ENCODE measurements around the gene FOXJ2.
A peak's percentile ranks its signal among the peaks of the same experiment; 100 is the strongest.
"Not testable (repeated sequence)": the region's sequence is repeated elsewhere in the genome, so short reads cannot be mapped to it uniquely, and the experiment has no call there.

FOXJ2 gene

DNA sequence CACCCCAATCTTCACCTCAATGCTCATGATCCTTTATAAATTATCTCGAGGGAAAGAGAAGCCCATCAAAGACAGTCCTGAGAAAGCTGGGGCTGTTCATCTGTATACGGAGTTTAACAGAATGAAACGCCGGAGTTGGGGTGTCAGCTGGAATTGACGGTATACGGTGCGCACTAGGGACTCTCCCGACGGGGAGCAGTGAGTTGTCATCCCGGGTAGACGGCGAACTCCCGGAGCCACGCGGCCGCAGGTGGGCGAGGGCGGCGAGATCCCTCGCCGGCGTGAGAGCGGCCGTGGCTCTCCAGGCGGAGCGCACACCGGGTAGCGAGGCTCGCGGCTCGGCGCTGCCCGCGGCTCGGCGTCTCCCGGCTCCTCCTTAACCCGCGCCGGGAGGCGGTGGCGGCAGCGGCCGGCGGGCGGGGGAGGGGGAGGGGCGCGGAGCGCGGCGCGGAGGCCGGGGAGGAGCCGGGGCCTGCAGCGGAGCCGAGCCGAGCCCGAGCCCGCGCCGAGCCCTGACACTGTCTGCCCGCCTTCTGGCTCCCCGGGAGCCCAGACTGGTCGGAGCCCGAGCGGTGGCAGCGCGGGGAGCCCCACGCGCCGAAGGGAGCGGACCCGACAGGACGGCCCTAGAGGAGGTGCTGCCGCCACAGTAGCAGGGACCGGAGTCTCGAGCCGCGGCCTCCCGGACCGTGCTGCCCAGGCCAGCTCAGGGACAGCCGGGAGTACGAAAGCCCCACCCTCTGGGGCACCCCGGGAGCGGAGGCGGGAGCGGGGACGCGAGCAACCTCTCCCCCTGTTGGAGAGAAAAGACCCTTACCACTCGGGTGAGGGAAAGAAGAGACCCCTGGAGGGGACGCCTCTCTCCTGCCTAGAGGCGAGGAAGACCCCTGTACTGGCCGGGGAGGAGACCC lies at the start of gene FOXJ2:
FOXJ2 (plus strand) TSS at position 475 of the 911 bp plus-strand sequence. CDS start 7,117 bp downstream, outside the sequence.
- Histone ChIP-seq H3K9me3 (ENCODE audit: low read length) (no peaks in the 10 kb centered on the region), H2AFZ (ENCODE audit: low read depth, low read length) (peak within 1 kb of the TSS; percentile 77), H3K36me3 (ENCODE audit: insufficient read depth, low read length) (no peaks in the 10 kb centered on the region), H3K4me1 (ENCODE audit: insufficient read depth, low read length) (peaks cover 28% of the 10 kb centered on the region), H3K27me3 (ENCODE audit: insufficient read depth, low read length) (no peaks in the 10 kb centered on the region), H3K4me3 (ENCODE audit: low read length) (peak within 1 kb of the TSS; percentile 61)

DNA sequence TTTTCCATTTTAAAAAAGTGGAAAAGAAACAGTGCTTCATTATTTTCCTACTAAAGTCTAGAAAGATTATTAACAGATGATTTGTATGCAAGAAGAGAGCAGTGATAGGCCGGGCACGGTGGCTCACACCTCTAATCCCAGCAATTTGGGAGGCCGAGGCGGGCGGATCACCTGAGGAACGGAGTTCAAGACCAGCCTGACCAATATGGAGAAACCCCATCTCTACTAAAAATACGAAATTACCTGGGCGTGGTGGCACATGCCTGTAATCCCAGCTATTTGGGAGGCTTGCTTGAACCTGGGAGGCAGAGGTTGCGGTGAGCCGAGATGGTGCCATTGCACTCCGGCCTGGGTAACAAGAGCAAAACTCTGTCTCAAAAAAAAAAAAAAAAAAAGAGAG lies 49.5 kb upstream of the FOXJ2 start:
- H3K27me3 ChIP-seq (ENCODE audit: insufficient read depth, low read length); H2AFZ ChIP-seq (ENCODE audit: low read depth, low read length); H3K36me3 ChIP-seq (ENCODE audit: insufficient read depth, low read length); H3K9me3 ChIP-seq (ENCODE audit: low read length); H3K4me3 ChIP-seq (ENCODE audit: low read length); H3K4me1 ChIP-seq (ENCODE audit: insufficient read depth, low read length): not testable (repeated sequence)

DNA sequence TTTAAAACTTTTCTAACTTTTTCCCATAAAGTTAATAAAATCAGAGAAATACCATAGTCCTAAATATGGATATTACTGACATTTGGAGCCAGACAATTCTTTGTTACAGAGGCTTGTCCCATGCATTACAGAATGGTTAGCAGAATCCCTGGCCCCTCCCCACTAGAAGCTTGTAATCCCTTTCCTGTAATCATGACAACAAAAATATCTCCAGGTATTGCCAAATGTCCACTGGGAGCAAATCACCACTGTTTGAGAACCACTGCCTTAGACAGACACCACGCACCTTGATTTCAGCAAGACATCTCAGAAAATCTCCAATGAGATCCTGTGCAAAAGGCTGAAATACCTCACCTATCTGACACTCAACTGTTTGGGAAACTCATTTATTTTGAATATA lies 49.1 kb upstream of the FOXJ2 start:
- not testable (repeated sequence) for H3K4me3 ChIP-seq (ENCODE audit: low read length); H3K27me3 ChIP-seq (ENCODE audit: insufficient read depth, low read length); H2AFZ ChIP-seq (ENCODE audit: low read depth, low read length); H3K36me3 ChIP-seq (ENCODE audit: insufficient read depth, low read length); H3K4me1 ChIP-seq (ENCODE audit: insufficient read depth, low read length); H3K9me3 ChIP-seq (ENCODE audit: low read length)

DNA sequence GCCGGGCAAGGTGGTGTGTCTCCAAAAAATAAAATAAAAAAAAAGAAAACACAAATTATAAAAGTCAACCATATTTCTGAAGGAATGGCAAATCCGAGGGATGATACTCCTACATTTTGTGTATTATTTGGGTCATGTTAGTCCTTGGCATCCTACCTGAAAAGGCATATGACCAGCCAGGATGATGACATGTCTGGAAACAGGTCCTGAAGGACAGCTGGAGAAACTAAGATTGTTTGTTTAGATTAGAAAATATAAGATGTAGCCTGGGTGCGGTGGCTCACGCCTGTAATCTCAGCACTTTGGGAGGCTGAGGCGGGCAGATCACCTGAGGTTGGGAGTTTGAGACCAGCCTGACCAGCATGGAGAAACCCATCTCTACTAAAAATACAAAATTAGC lies 47.6 kb upstream of the FOXJ2 start:
- no peak overlapping the region for H2AFZ ChIP-seq (ENCODE audit: low read depth, low read length)

DNA sequence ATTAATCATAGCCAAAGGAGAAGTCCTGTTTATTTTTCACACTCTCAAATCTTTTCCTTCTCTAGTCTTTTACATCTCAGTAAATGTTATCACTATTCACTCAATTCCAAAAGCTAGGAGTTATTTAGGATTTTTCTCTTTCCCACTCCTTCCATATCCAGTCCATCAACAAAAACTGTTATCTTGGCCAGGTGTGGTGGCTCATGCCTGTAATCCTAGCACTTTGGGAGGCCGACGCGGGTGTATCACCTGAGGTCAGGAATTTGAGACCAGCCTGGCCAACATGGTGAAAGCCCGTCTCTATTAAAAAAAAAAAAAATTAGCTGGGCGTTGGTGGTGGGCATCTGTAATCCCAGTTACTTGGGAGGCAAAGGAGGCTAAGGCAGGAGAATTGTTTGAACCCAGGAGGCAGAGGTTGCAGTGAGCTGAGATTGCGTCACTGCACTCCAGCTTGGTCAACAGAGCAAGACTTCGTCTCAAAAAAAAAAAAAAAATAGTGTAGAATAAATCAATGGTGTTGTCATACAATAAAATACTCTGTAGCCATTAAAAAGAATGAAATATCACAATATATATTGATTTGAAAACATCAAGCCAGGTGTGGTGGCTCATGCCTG lies 46.6 kb upstream of the FOXJ2 start:
- no peak overlapping the region for H2AFZ ChIP-seq (ENCODE audit: low read depth, low read length)
- H3K4me1 ChIP-seq (ENCODE audit: insufficient read depth, low read length): peaks cover 3% of the 10 kb centered on the region
- no peak overlapping the region for H3K4me3 ChIP-seq (ENCODE audit: low read length)
- H3K27me3 ChIP-seq (ENCODE audit: insufficient read depth, low read length): no peaks in the 10 kb centered on the region
- no peaks in the 10 kb centered on the region for H3K9me3 ChIP-seq (ENCODE audit: low read length)
- H3K36me3 ChIP-seq (ENCODE audit: insufficient read depth, low read length): no peaks in the 10 kb centered on the region

More for the DNA sequence above, 47.6 kb upstream of the FOXJ2 start:
- H3K27me3 ChIP-seq (ENCODE audit: insufficient read depth, low read length): no peaks in the 10 kb centered on the region
- H3K4me1 ChIP-seq (ENCODE audit: insufficient read depth, low read length): peaks cover 3% of the 10 kb centered on the region
- no peaks in the 10 kb centered on the region for H3K36me3 ChIP-seq (ENCODE audit: insufficient read depth, low read length)
- no peaks in the 10 kb centered on the region for H3K9me3 ChIP-seq (ENCODE audit: low read length)
- H3K4me3 ChIP-seq (ENCODE audit: low read length): no peak overlapping the region

DNA sequence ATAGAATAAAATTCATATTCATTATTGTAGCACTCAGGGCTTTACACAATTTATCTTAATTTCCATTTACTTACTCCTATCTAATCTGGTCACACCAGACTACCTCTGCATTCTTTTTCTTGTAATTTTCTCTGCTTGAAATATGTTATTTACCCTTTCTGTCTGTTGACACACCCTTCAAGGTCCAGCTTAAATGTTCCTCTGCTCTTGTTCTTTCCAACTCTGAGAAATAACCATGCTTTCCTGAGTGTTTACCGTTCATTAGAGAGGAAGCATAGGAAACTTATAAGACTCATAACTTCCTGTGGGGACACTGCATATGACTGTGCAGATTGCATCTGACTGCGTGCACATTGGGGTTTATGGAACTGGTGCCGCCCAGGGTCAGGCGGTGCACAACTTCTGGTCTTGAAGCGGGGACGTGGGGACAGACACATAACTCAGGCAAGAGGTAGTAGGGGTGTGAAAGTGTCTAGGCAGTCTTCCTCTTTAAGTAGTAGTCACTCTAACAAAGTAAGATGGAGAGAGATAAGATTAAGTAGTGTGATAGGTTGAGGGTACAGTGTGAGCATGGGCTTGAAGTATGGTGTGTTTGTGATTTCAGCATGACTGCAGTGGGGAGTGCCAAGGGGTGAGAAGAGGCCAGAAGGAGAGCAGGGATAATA lies 42.6 kb upstream of the FOXJ2 start:
- Histone ChIP-seq H3K36me3 (ENCODE audit: insufficient read depth, low read length) (no peaks in the 10 kb centered on the region), H3K4me3 (ENCODE audit: low read length) (no peak overlapping the region), H2AFZ (ENCODE audit: low read depth, low read length) (no peak overlapping the region), H3K27me3 (ENCODE audit: insufficient read depth, low read length) (no peaks in the 10 kb centered on the region), H3K9me3 (ENCODE audit: low read length) (no peaks in the 10 kb centered on the region), H3K4me1 (ENCODE audit: insufficient read depth, low read length) (no peaks in the 10 kb centered on the region)

DNA sequence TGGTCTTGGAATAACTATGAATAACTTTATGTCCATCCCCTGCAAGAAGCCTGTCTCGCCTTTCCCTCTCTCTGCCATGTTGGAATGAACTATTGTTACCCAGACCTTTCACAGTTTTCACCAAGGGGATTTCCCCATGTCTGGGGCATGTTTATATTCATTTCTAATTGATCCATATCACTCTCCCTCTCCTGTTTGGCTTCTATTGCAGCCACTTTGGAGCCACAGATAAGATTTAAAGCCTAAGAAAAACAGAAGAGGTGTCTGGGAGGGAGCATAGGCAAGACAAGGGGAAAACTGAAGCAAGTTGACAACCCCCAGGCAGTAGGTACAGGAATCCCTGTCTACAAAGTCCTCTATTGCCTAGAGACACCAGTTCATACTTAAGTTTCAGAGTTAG lies 41.0 kb upstream of the FOXJ2 start:
- Histone ChIP-seq H3K4me3 (ENCODE audit: low read length) (no peak overlapping the region), H3K36me3 (ENCODE audit: insufficient read depth, low read length) (no peaks in the 10 kb centered on the region), H3K9me3 (ENCODE audit: low read length) (no peaks in the 10 kb centered on the region), H3K27me3 (ENCODE audit: insufficient read depth, low read length) (no peaks in the 10 kb centered on the region), H2AFZ (ENCODE audit: low read depth, low read length) (no peak overlapping the region), H3K4me1 (ENCODE audit: insufficient read depth, low read length) (no peaks in the 10 kb centered on the region)

DNA sequence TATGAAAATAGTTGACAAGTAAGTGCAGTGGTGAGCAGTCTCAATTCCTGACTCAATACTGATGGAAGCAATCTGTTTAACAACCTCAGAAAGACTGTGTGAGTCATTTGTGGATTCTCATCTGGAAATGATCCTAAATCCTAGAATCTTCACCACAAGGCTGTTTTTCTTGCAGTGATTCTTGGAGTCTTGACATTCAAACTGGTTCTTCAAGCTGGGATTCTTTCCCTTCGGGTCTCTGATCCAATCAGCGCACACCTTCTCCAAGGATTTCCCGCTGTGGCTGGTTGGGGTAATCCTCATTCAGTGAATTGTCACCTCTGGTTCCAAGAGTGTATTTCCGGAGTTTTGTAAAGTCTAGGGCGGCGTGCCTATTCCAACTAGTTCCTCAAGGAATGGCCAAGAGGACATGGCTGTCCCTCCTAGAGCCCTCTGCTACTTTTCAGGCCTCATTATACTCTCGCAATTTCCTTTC lies 37.7 kb upstream of the FOXJ2 start:
- no peak overlapping the region for H2AFZ ChIP-seq (ENCODE audit: low read depth, low read length)
- peaks cover 3% of the 10 kb centered on the region for H3K9me3 ChIP-seq (ENCODE audit: low read length)
- H3K4me1 ChIP-seq (ENCODE audit: insufficient read depth, low read length): no peaks in the 10 kb centered on the region
- no peaks in the 10 kb centered on the region for H3K27me3 ChIP-seq (ENCODE audit: insufficient read depth, low read length)
- H3K36me3 ChIP-seq (ENCODE audit: insufficient read depth, low read length): no peaks in the 10 kb centered on the region
- no peak overlapping the region for H3K4me3 ChIP-seq (ENCODE audit: low read length)

DNA sequence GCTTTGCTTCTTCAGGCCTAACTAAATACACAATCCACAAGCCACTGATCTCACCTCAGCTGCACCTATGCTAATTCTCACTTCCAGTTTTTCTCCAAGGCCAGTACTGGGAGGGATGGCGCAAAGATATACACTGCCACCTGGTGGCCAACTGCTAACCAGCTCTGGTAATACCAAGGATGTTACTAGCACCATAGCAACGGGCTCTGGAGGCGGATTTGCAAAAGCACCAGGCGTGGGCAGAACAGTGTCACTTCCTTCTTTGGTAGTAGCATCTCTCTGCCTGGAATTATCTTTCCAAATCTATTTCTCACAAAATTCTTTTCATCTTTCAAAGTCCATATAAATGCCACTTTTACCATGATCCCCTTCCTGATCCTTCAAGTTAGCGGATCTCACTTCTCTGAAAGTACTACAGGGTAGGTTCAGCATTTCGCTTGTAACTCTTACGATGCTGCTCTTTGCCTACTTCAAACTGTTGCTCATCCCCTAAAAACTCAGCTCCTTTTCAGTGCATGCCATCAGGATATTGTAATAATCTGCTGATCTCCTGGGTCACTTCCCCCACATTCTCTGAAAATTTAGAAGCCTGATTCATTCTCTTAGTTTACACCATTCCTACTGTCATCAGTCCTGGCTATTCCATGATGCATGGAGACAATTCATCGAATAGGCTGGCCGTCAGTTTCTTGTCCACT lies 37.1 kb upstream of the FOXJ2 start:
- Histone ChIP-seq H3K27me3 (ENCODE audit: insufficient read depth, low read length) (no peaks in the 10 kb centered on the region), H3K4me3 (ENCODE audit: low read length) (no peak overlapping the region), H3K9me3 (ENCODE audit: low read length) (peaks cover 3% of the 10 kb centered on the region), H3K4me1 (ENCODE audit: insufficient read depth, low read length) (no peaks in the 10 kb centered on the region), H2AFZ (ENCODE audit: low read depth, low read length) (no peak overlapping the region), H3K36me3 (ENCODE audit: insufficient read depth, low read length) (no peaks in the 10 kb centered on the region)

DNA sequence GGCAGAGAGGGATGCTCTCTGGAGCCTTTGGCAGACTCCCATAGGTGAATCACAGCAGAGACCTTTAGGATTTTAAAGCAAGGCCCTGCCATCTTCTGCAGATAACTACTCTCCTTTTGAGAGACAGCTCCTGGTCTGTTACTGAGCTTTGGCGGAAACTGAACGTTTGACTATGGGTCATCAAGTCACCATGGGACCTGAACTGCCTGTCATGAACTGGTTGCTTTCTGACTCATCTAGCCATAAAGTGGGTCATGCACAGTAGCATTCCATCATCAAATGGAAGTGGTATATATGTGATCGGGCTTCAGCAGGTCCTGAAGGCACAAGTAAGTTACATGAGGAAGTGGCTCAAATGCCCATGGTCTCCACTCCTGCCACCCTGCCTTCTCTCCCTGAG lies 31.7 kb upstream of the FOXJ2 start:
- H3K36me3 ChIP-seq (ENCODE audit: insufficient read depth, low read length); H3K9me3 ChIP-seq (ENCODE audit: low read length); H3K4me1 ChIP-seq (ENCODE audit: insufficient read depth, low read length); H3K27me3 ChIP-seq (ENCODE audit: insufficient read depth, low read length); H3K4me3 ChIP-seq (ENCODE audit: low read length); H2AFZ ChIP-seq (ENCODE audit: low read depth, low read length): not testable (repeated sequence)

DNA sequence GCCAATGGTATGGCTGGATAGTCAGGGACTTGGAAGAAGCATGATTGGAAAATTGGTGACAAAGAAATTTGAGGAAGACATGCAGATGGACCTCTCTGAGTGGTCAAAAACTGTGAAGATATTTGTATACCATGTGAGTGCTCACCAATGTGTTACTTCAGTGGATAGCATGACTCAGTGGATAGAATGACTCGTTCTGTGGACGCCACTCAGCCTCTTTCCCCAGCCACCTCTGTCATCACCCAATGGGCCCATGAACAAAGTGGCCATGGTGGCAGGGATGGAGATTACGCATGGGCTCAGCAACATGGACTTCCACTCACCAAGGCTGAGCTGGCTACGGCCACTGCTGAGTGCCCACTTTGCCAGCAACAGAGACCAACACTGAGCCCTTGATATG lies 31.0 kb upstream of the FOXJ2 start:
- not testable (repeated sequence) for H3K9me3 ChIP-seq (ENCODE audit: low read length); H3K4me1 ChIP-seq (ENCODE audit: insufficient read depth, low read length); H2AFZ ChIP-seq (ENCODE audit: low read depth, low read length); H3K27me3 ChIP-seq (ENCODE audit: insufficient read depth, low read length); H3K36me3 ChIP-seq (ENCODE audit: insufficient read depth, low read length); H3K4me3 ChIP-seq (ENCODE audit: low read length)

DNA sequence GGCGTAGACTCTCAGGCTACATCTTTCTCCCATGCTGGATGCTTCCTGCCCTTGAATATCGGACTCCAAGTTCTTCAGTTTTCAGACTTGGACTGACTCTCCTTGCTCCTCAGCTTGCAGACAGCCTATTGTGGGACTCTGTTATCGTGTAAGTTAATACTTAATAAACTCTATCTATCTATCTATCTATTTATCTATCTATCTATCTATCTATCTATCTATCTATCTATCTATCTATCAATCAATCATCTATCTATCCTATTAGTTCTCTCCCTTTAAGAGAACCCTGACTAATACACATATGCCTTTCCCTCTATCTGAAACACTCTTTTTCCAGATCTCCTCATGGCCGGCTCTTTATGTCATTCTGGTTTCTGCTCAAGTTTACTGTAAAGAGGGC lies 27.6 kb upstream of the FOXJ2 start:
- not testable (repeated sequence) for H3K4me3 ChIP-seq (ENCODE audit: low read length); H3K4me1 ChIP-seq (ENCODE audit: insufficient read depth, low read length); H3K9me3 ChIP-seq (ENCODE audit: low read length); H3K27me3 ChIP-seq (ENCODE audit: insufficient read depth, low read length); H2AFZ ChIP-seq (ENCODE audit: low read depth, low read length); H3K36me3 ChIP-seq (ENCODE audit: insufficient read depth, low read length)

DNA sequence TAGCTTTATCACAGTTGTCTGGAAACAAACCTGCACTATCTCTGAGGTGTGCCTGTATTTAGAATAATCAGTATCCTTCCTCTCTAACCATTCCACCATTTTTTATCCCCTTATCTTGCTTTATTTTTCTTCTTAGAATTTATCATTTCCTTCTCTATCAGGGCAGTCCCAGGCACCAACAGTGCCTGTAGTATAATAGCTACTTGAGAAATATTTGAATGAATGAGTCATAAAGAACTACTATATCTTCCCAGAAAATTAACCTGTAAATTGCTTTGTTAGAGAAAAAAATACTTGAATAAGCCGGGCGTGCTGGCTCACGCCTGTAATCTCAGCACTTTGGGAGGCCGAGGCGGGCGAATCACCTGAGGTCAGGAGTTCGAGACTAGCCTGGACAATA lies 21.2 kb upstream of the FOXJ2 start:
- Histone ChIP-seq H3K4me3 (ENCODE audit: low read length) (no peak overlapping the region), H3K9me3 (ENCODE audit: low read length) (no peaks in the 10 kb centered on the region), H3K4me1 (ENCODE audit: insufficient read depth, low read length) (no peaks in the 10 kb centered on the region), H3K27me3 (ENCODE audit: insufficient read depth, low read length) (peaks cover 3% of the 10 kb centered on the region), H2AFZ (ENCODE audit: low read depth, low read length) (no peak overlapping the region), H3K36me3 (ENCODE audit: insufficient read depth, low read length) (no peaks in the 10 kb centered on the region)

Data from neuron (in vitro differentiated cells).